ENCODE results near the gene PRSS16. TPM values are rescaled to one million over a fixed set of nuclear protein-coding genes. Genes with fewer than 3 reads are reported as not detected.

The PRSS16 gene
- 0.64 and 0.85 TPM in 2 replicates for total RNA-seq (2021)
- Bru-seq, nascent RNA, result percentile 20 among the genes with signal in this experiment
- percentile 18 among the genes with signal in this experiment for BruChase-seq, experiment 1, labeled RNA remaining after a 2-hour chase
- BruChase-seq, experiment 2, labeled RNA remaining after a 6-hour chase, result percentile 27 among the genes with signal in this experiment
- long read RNA-seq, result 0 reads

- intact Hi-C loops (cut with micrococcal nuclease; ENCODE audit: unreplicated experiment), result no loop called here
- no peak for DNase-seq (ENCODE audit: low spot score)
- ChIA-PET POLR2A (ENCODE audit: low non-redundant PET) (no interaction called here), CTCF (no interaction called here)
- Histone ChIP-seq H3K4me1 (ENCODE audit: insufficient read depth, low read length, poor library complexity, severe bottlenecking) (no peaks in the 10 kb centered on the region), H3K4me3 (ENCODE audit: low read depth, low read length, poor library complexity, severe bottlenecking) (no peak within 1 kb of the TSS), H3K27ac (ENCODE audit: low read depth, low read length, poor library complexity, severe bottlenecking) (no peak within 1 kb of the TSS), H3K36me3 (ENCODE audit: insufficient read depth, low read length, poor library complexity, severe bottlenecking) (no peaks in the 10 kb centered on the region), H3K27me3 (replicated peaks; ENCODE audit: insufficient read depth, low read depth, low read length, poor library complexity) (no peaks in the 10 kb centered on the region), H3K9me3 (ENCODE audit: low read depth, low read length, poor library complexity, severe bottlenecking) (no peaks in the 10 kb centered on the region)
- no peak for TF ChIP-seq CTCF (conservative IDR thresholded peaks at IDR 0.05; ENCODE audit: low read depth, low read length)
- TF ChIP-seq EZH2 (IDR thresholded peaks at IDR 0.05; ENCODE audit: borderline replicate concordance, low read depth, low read length, poor library complexity, severe bottlenecking), result no peak
- no TSS peak for BruUV-seq (replicated peaks)
These were observed at the start of gene PRSS16 for GRCh38 chr6:27247133-27247836. Gene PRSS16, plus strand, starts transcription at chr6:27247701. Its CDS starts 37 bp downstream, at chr6:27247738.

GRCh38 chr6:27205375-27206278, 41.9 kb upstream of the PRSS16 start:
- ChIA-PET POLR2A (ENCODE audit: low non-redundant PET) (no interaction called here), CTCF (no interaction called here)
- no peaks in the 10 kb centered on the region for H3K27me3 ChIP-seq (replicated peaks; ENCODE audit: insufficient read depth, low read depth, low read length, poor library complexity)
- no peaks in the 10 kb centered on the region for H3K36me3 ChIP-seq (ENCODE audit: insufficient read depth, low read length, poor library complexity, severe bottlenecking)
- no peaks in the 10 kb centered on the region for H3K4me1 ChIP-seq (ENCODE audit: insufficient read depth, low read length, poor library complexity, severe bottlenecking)
- BruUV-seq (replicated peaks), result no TSS peak
- TF ChIP-seq EZH2 (IDR thresholded peaks at IDR 0.05; ENCODE audit: borderline replicate concordance, low read depth, low read length, poor library complexity, severe bottlenecking), result no peak
- TF ChIP-seq CTCF (conservative IDR thresholded peaks at IDR 0.05; ENCODE audit: low read depth, low read length), result no peak
- DNase-seq (ENCODE audit: low spot score), result no peak
- H3K9me3 ChIP-seq (ENCODE audit: low read depth, low read length, poor library complexity, severe bottlenecking), result no peaks in the 10 kb centered on the region
- no peak overlapping the region for H3K4me3 ChIP-seq (ENCODE audit: low read depth, low read length, poor library complexity, severe bottlenecking)
- no peak overlapping the region for H3K27ac ChIP-seq (ENCODE audit: low read depth, low read length, poor library complexity, severe bottlenecking)
- intact Hi-C loops (cut with micrococcal nuclease; ENCODE audit: unreplicated experiment), result no loop called here

GRCh38 chr6:27206806-27207205, 40.7 kb upstream of the PRSS16 start:
- BruUV-seq (replicated peaks), result no TSS peak
- no peak for DNase-seq (ENCODE audit: low spot score)
- POLR2A ChIA-PET (ENCODE audit: low non-redundant PET), result no interaction called here
- Histone ChIP-seq H3K36me3 (ENCODE audit: insufficient read depth, low read length, poor library complexity, severe bottlenecking) (no peaks in the 10 kb centered on the region), H3K4me1 (ENCODE audit: insufficient read depth, low read length, poor library complexity, severe bottlenecking) (no peaks in the 10 kb centered on the region), H3K9me3 (ENCODE audit: low read depth, low read length, poor library complexity, severe bottlenecking) (no peaks in the 10 kb centered on the region), H3K27ac (ENCODE audit: low read depth, low read length, poor library complexity, severe bottlenecking) (no peak overlapping the region), H3K27me3 (replicated peaks; ENCODE audit: insufficient read depth, low read depth, low read length, poor library complexity) (no peaks in the 10 kb centered on the region), H3K4me3 (ENCODE audit: low read depth, low read length, poor library complexity, severe bottlenecking) (no peak overlapping the region)
- TF ChIP-seq CTCF (conservative IDR thresholded peaks at IDR 0.05; ENCODE audit: low read depth, low read length) (no peak), EZH2 (IDR thresholded peaks at IDR 0.05; ENCODE audit: borderline replicate concordance, low read depth, low read length, poor library complexity, severe bottlenecking) (no peak)
- CTCF ChIA-PET, result no interaction called here
- intact Hi-C loops (cut with micrococcal nuclease; ENCODE audit: unreplicated experiment), result no loop called here

Data from A673 (cell line).